ENCODE results near the gene CYS1. TPM values are rescaled to one million over a fixed set of nuclear protein-coding genes. Genes with fewer than 3 reads are reported as not detected.

Gene CYS1
- total RNA-seq, 2 experiments from 2014 or later: 0.07 TPM; not detected in 1

DNA sequence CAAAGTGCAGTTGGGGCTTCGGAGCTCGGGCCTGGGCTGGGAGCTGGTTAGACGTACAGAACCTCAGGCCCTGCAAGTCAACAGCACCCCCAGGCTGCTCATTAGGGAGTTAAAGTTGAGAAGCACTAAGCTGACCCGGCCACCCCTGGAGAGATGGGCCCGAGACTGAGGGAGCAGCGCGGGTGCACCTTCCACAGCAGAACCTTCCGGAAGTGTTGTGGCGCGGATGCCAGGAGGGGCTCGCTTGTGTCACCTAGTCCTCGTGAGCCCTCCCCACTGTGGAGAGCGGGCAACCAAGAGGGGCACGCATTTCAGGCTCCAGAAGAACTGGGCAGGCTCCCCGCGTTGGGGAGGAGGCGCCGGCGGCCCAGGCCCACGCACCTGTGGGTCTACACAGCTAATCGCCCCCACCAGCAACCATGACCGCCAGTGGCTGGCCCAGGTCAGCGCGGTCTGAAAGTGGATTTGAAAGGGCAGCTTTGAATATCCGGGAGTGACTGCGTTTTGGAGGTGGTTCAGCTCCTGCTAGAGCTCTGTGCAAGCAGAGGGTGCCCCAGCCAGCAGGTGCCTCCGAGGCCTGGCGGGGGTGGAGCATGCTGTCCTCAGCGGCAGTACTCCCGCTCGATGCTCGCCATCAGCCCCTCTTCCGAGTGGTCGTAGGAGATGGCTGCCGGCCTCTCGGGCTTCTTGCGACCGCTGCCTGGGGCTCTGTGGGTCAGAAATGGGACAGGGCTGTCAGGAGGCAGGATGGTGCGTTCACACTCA, 21.8 kb downstream of the CYS1 start:
- H3K27me3 Mint-ChIP-seq: no peaks in the 10 kb centered on the region
- H3K9me3 Mint-ChIP-seq: no peaks in the 10 kb centered on the region
- ChIA-PET CTCF (interaction anchor here (2.4 to 4.2 kb wide), 4 partner anchors 11 to 74 kb away, joined by 9 to 17 read pairs (median 16); no protein-coding TSS in a partner anchor), POLR2A (no interaction called here)
- no peak for DNase-seq
- H3K4me1 Mint-ChIP-seq (ENCODE audit: low read depth): peaks cover 1% of the 10 kb centered on the region
- H3K4me3 Mint-ChIP-seq: no peak overlapping the region
- intact Hi-C loops (cut with micrococcal nuclease): no loop called here
- H3K27ac Mint-ChIP-seq: no peak overlapping the region
- H3K36me3 Mint-ChIP-seq: peaks cover 5% of the 10 kb centered on the region

- Mint-ChIP-seq H3K36me3 (peaks cover 11% of the 10 kb centered on the region), H3K9me3 (no peaks in the 10 kb centered on the region), H3K27ac (no peak overlapping the region), H3K4me1 (ENCODE audit: low read depth) (peaks cover 1% of the 10 kb centered on the region), H3K4me3 (peak overlapping the region; percentile 1), H3K27me3 (no peaks in the 10 kb centered on the region)
- ChIA-PET CTCF (interaction anchor here (0.6 to 3.2 kb wide), 9 partner anchors 10 to 917 kb away, joined by 3 to 16 read pairs (median 9); no protein-coding TSS in a partner anchor), POLR2A (no interaction called here)
- peak; percentile 56 for DNase-seq
- intact Hi-C loops (cut with micrococcal nuclease): no loop called here
Measured at GRCh38 chr2:10057231-10058107, 22.7 kb downstream of the CYS1 start.

- no peaks in the 10 kb centered on the region for H3K27me3 Mint-ChIP-seq
- peaks cover 1% of the 10 kb centered on the region for H3K4me1 Mint-ChIP-seq (ENCODE audit: low read depth)
- ChIA-PET CTCF (interaction anchor here (0.7 to 3.2 kb wide), 6 partner anchors 9 to 379 kb away, joined by 3 to 15 read pairs (median 9); no protein-coding TSS in a partner anchor), POLR2A (no interaction called here)
- peaks cover 16% of the 10 kb centered on the region for H3K36me3 Mint-ChIP-seq
- no peak for DNase-seq
- no peaks in the 10 kb centered on the region for H3K9me3 Mint-ChIP-seq
- H3K4me3 Mint-ChIP-seq: no peak overlapping the region
- intact Hi-C loops (cut with micrococcal nuclease): no loop called here
- no peak overlapping the region for H3K27ac Mint-ChIP-seq
Measured at GRCh38 chr2:10056439-10056838, 23.8 kb downstream of the CYS1 start.

DNA sequence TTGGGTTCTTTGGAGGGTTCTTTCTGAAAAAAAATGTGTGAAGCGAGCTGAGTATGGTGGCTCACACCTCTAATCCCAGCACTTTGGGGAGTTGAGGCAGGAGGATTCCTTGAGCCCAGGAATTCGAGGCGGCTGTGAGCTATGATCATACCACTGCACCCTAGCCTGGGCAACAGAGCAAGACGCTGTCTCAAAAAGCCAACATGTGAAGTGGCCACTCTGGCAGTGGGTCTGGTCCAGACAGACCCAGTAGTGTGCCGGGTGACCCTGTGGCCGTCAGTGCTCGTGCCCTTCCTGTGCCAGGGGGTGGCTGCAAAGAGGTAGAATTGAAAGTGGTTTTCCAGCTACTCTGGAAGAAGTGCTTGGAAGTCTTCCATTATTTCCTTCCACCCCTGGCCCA, 25.2 kb downstream of the CYS1 start:
- no peak overlapping the region for H3K27ac Mint-ChIP-seq
- ChIA-PET POLR2A (no interaction called here), CTCF (interaction anchor here (1.0 kb wide), 1 partner anchor 12 kb away, joined by 3 read pairs; no protein-coding TSS in a partner anchor)
- intact Hi-C loops (cut with micrococcal nuclease): no loop called here
- H3K4me3 Mint-ChIP-seq: no peak overlapping the region
- no peak for DNase-seq
- H3K36me3 Mint-ChIP-seq: peaks cover 16% of the 10 kb centered on the region
- no peaks in the 10 kb centered on the region for H3K27me3 Mint-ChIP-seq
- H3K9me3 Mint-ChIP-seq: no peaks in the 10 kb centered on the region
- peaks cover 1% of the 10 kb centered on the region for H3K4me1 Mint-ChIP-seq (ENCODE audit: low read depth)

DNA sequence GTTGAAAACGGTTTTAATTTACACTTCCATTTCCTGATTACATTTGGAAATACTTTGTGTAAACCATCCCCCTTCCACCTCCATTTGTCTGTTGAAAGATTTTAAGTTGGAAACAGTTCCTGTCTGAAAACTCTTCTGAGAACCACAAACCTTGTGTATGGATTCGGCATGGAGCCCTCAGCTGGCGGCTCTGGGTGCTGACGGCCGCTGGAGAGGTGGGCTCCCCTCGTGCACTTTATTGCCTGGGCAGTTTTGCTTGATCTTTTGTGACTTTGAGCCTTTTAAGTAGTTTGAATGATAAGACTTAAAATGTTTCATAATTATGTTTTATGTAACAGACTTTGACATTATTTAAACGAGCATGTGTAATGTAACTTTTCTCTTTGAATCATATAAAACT, 25.8 kb downstream of the CYS1 start:
- no peaks in the 10 kb centered on the region for H3K9me3 Mint-ChIP-seq
- ChIA-PET POLR2A (no interaction called here), CTCF (no interaction called here)
- intact Hi-C loops (cut with micrococcal nuclease): no loop called here
- no peak for DNase-seq
- peaks cover 16% of the 10 kb centered on the region for H3K36me3 Mint-ChIP-seq
- peaks cover 1% of the 10 kb centered on the region for H3K4me1 Mint-ChIP-seq (ENCODE audit: low read depth)
- H3K27ac Mint-ChIP-seq: no peak overlapping the region
- no peak overlapping the region for H3K4me3 Mint-ChIP-seq
- no peaks in the 10 kb centered on the region for H3K27me3 Mint-ChIP-seq

DNA sequence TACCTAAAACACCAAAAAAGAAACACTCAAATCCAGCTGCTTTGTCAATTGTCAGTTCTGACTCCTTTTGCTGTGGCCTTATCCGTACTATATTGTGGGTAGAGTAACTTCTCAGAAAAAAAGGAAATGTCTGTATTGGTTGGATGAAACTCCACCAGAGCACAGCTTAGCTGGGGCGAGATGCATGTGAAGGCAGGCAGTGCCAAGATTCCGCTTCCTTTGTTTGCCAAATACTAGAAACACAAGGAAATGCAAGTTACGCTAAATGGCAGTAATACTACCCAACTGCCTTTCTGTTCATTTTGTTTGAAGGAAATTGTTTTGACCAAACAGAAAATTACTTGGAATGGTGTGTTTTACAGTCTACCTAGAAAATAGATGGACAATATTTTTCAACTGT, 26.9 kb downstream of the CYS1 start:
- ChIA-PET POLR2A (no interaction called here), CTCF (interaction anchor here (1.0 to 12.7 kb wide), 6 partner anchors 9 to 382 kb away, joined by 3 to 149 read pairs (median 10); no protein-coding TSS in a partner anchor)
- H3K27me3 Mint-ChIP-seq: no peaks in the 10 kb centered on the region
- H3K4me1 Mint-ChIP-seq (ENCODE audit: low read depth): peaks cover 1% of the 10 kb centered on the region
- no peak overlapping the region for H3K4me3 Mint-ChIP-seq
- H3K36me3 Mint-ChIP-seq: peaks cover 16% of the 10 kb centered on the region
- DNase-seq: no peak
- no peak overlapping the region for H3K27ac Mint-ChIP-seq
- intact Hi-C loops (cut with micrococcal nuclease): no loop called here
- no peaks in the 10 kb centered on the region for H3K9me3 Mint-ChIP-seq

GRCh38 chr2:10052216-10052615, 28.0 kb downstream of the CYS1 start:
- Mint-ChIP-seq H3K4me3 (no peak overlapping the region), H3K27me3 (no peaks in the 10 kb centered on the region), H3K27ac (no peak overlapping the region), H3K36me3 (peaks cover 16% of the 10 kb centered on the region), H3K9me3 (no peaks in the 10 kb centered on the region), H3K4me1 (ENCODE audit: low read depth) (peaks cover 1% of the 10 kb centered on the region)
- intact Hi-C loops (cut with micrococcal nuclease): no loop called here
- no peak for DNase-seq
- ChIA-PET CTCF (interaction anchor here (1.5 to 12.7 kb wide), 6 partner anchors 16 to 383 kb away, joined by 3 to 149 read pairs (median 10); no protein-coding TSS in a partner anchor), POLR2A (no interaction called here)

DNA sequence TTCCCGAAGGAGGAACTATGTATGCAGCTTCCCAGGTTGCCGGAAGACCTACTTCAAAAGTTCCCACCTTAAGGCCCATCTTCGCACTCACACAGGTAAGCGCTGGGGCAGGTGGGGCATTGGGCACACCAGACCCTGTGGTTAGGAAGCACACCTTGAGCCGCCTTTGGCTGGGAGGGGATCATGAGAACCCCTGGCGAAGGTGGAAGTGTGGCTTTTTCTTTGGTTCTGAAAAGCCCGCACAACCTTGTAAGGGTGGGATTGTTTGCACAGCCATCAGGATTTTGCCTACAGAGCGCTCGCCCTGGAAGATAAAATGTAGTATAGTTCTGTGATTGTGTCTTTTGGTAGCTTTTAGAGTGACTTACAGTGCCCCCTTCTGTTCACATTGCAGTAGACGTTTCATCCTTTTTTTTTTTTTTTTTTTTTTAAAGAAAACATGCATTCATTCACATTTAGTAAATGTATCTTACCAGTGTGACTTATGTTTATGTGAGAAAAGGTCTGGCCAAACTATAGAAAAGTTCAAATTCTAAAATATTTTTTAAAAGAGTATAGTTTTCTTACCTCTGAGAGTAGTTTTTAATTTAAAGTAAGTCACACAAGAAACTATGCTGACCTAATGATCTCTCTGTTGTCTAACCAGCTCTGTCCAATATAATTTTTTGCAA, 31.6 kb downstream of the CYS1 start:
- intact Hi-C loops (cut with micrococcal nuclease): loop anchor here (1.0 to 10.0 kb wide), 6 partner anchors 64 to 906 kb away; partner anchors contain the start of genes CPSF3 and ITGB1BP1
- peaks cover 15% of the 10 kb centered on the region for H3K4me1 Mint-ChIP-seq (ENCODE audit: low read depth)
- no peak overlapping the region for H3K4me3 Mint-ChIP-seq
- no peak overlapping the region for H3K27ac Mint-ChIP-seq
- CTCF ChIA-PET: interaction anchor here (0.7 to 12.7 kb wide), 24 partner anchors 9 to 387 kb away, joined by 3 to 149 read pairs (median 6); partner anchors contain the start of gene TAF1B
- POLR2A ChIA-PET: interaction anchor here (0.8 to 0.9 kb wide), 3 partner anchors 206 to 400 kb away, joined by 3 read pairs; no protein-coding TSS in a partner anchor
- no peaks in the 10 kb centered on the region for H3K27me3 Mint-ChIP-seq
- no peaks in the 10 kb centered on the region for H3K9me3 Mint-ChIP-seq
- no peak for DNase-seq
- peaks cover 15% of the 10 kb centered on the region for H3K36me3 Mint-ChIP-seq

GRCh38 chr2:10047616-10048500, 32.4 kb downstream of the CYS1 start:
- no peaks in the 10 kb centered on the region for H3K9me3 Mint-ChIP-seq

DNA sequence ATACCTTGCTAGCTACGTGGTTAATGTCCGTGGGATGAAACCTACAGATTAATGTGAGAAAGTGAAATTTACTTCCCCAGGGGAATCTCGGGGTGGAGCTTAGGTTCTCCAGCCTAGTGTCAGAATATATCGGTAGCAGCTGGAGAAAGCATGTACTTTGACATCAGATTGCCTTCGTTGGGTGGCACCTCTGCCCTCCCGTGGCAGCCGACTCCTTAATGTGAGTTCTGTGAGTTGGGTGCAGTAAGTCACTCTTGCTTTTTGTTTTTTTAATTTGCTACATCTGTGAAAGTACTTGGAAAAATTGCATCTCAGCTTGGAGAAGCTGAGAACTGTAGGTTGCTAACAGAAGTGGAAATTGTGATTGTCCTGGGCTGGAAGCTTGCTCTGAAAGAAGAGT, 33.3 kb downstream of the CYS1 start:
- Mint-ChIP-seq H3K4me3 (no peak overlapping the region), H3K4me1 (ENCODE audit: low read depth) (peaks cover 22% of the 10 kb centered on the region), H3K27ac (no peak overlapping the region), H3K27me3 (peaks cover 3% of the 10 kb centered on the region), H3K9me3 (no peaks in the 10 kb centered on the region), H3K36me3 (peaks cover 6% of the 10 kb centered on the region)
- intact Hi-C loops (cut with micrococcal nuclease): loop anchor here (5.0 to 10.0 kb wide), 2 partner anchors 622 to 905 kb away; partner anchors contain the start of genes CPSF3 and ITGB1BP1
- CTCF ChIA-PET: interaction anchor here (0.6 to 12.7 kb wide), 16 partner anchors 10 to 362 kb away, joined by 3 to 149 read pairs (median 13); no protein-coding TSS in a partner anchor
- DNase-seq: no peak
- POLR2A ChIA-PET: interaction anchor here (1.1 to 1.4 kb wide), 2 partner anchors 62 to 248 kb away, joined by 3 to 5 read pairs; no protein-coding TSS in a partner anchor

More at GRCh38 chr2:10047616-10048500, 32.4 kb downstream of the CYS1 start:
- Mint-ChIP-seq H3K27me3 (peaks cover under 1% of the 10 kb centered on the region), H3K27ac (no peak overlapping the region), H3K36me3 (peaks cover 10% of the 10 kb centered on the region), H3K4me1 (ENCODE audit: low read depth) (peaks cover 16% of the 10 kb centered on the region), H3K4me3 (no peak overlapping the region)
- intact Hi-C loops (cut with micrococcal nuclease): loop anchor here (1.0 to 10.0 kb wide), 6 partner anchors 64 to 906 kb away; partner anchors contain the start of genes CPSF3 and ITGB1BP1
- CTCF ChIA-PET: interaction anchor here (1.1 to 12.7 kb wide), 20 partner anchors 10 to 398 kb away, joined by 3 to 149 read pairs (median 9); no protein-coding TSS in a partner anchor
- DNase-seq: no peak
- POLR2A ChIA-PET: interaction anchor here (0.8 to 1.4 kb wide), 4 partner anchors 63 to 401 kb away, joined by 3 to 5 read pairs (median 3); no protein-coding TSS in a partner anchor
